Placental pericyte (primary cell): Measurements from ENCODE around the gene TMCO1. TPM values are rescaled to one million over a fixed set of nuclear protein-coding genes. Genes with fewer than 3 reads are reported as not detected.

ENCODE experiments used
- total RNA-seq: library from RNA; depleted of rRNA; stranded (reverse); fragments of >200 nt; gene quantifications from 2 replicates; pipeline ENCODE4 v1.2.3, GENCODE V29; 2012

Gene TMCO1
- total RNA-seq: 97.2 and 108 TPM in 2 replicates

GRCh38 chr1:165768513-165769394 lies at the start of gene TMCO1:
Gene TMCO1, minus strand, starts transcription at chr1:165768868. Its CDS starts 117 bp downstream, at chr1:165768751.

GRCh38 chr1:165697881-165698760 lies 70.5 kb downstream of the TMCO1 start, which contains the start of gene ALDH9A1:
Gene ALDH9A1, minus strand, starts transcription at chr1:165698562. Its CDS starts 4 bp downstream, at chr1:165698558.

Other genes starting within 250 kb of the TMCO1 start
- not detected in 2 replicates for gene LRRC52, start 224.9 kb downstream of the TMCO1 start, total RNA-seq
- 81.5 and 88.2 TPM in 2 replicates for gene MGST3, start 137.6 kb downstream of the TMCO1 start, total RNA-seq
- gene ALDH9A1, start 70.3 kb downstream of the TMCO1 start, total RNA-seq: 71.6 and 86.2 TPM in 2 replicates
- 52.7 and 166 TPM in 2 replicates for gene UCK2, start 58.7 kb upstream of the TMCO1 start, total RNA-seq